Fibroblast of pulmonary artery (primary cell): ENCODE data around the gene SDC1.
"Not testable (repeated sequence)": the region's sequence is repeated elsewhere in the genome, so short reads cannot be mapped to it uniquely, and the experiment has no call there.

Experiments
- DNase-seq: peaks from one replicate; pipeline ENCODE4 v3.0.0-alpha.2; 2010; ENCODE audit warnings: low read depth
- H3K4me3 ChIP-seq: replicated peaks from 2 replicates; pipeline ENCODE4 v1.5.1; 2011; ENCODE audit warnings: low read depth, mild to moderate bottlenecking, control low read depth, low read length, moderate library complexity
- CTCF ChIP-seq: IDR thresholded peaks from 2 replicates; pipeline ENCODE4 v1.5.1; 2011; ENCODE audit warnings: mild to moderate bottlenecking, control low read depth, low read length, inconsistent platforms; ENCODE audit errors: missing control alignments

SDC1 gene

GRCh38 chr2:20235655-20236305 lies 10.8 kb upstream of the SDC1 start:
- DNase-seq, result no peak
- TF ChIP-seq CTCF, result no peak
- no peak overlapping the region for H3K4me3 ChIP-seq

DNA sequence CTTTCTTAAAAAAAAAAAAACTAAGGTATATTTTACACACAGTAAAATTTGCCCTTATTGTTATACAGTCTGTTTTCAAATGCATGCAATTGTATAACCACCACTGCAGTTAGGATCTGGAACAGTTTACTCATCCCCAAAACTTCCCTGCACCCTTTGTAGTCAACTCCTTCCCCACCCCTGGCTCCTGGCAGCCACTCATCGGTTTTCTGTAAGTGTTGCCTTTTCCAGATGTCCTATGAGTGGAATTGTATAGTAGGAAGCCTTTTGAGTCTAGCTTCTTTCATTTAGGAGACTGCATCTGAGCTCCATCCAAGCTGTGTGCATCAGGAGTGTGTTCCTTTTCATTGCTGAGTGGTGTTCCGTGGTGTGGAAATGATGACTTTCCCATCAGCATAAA lies 9.7 kb upstream of the SDC1 start:
- H3K4me3 ChIP-seq, result not testable (repeated sequence)

DNA sequence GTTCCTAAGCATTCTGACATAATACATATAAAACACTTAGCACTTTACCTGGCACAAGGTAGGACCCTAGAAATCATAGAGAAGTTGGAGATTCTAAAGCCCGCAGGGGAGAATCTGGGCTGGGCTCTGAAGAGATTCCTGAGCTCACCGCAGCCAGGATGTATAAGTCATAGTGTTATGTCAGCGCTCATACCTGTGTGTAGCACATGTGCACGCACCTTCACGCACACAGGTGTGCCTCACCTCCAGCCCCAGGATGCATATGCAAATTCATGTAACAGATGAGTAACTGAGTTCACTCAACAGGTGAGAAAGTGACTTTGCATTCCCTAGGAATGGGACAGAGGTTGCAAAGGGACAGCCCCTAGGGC lies 7.9 kb upstream of the SDC1 start:
- no peak for DNase-seq
- TF ChIP-seq CTCF, result no peak
- no peak overlapping the region for H3K4me3 ChIP-seq

More for the DNA sequence above, 9.7 kb upstream of the SDC1 start:
- DNase-seq, result not testable (repeated sequence)

- no peak overlapping the region for H3K4me3 ChIP-seq
- no peak for TF ChIP-seq CTCF
- DNase-seq, result no peak
Measured at GRCh38 chr2:20231598-20232026, 6.7 kb upstream of the SDC1 start.

DNA sequence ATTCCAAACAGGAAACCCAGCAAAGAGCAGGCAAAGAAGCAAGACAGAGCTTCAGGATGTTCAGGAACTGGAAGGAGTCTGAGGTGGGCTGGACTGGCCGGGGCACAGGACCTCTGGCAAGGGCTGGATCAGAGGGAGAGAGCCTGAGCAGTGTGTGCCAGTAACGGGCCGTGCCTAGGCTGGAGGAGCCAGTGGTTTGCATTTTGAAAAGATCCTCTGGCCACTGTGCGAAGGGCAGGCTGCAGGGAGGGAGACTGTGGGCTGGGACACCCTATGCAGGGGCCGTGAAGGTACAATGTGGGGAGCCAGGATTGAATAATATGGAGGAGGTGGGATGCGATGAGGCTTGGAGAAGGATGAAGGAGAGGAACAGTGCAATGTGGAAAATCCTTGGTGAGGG lies 6.2 kb upstream of the SDC1 start:
- no peak for DNase-seq
- no peak for TF ChIP-seq CTCF
- H3K4me3 ChIP-seq, result no peak overlapping the region

GRCh38 chr2:20230114-20230425 lies 5.1 kb upstream of the SDC1 start:
- no peak for DNase-seq
- H3K4me3 ChIP-seq, result no peak overlapping the region
- TF ChIP-seq CTCF, result no peak

GRCh38 chr2:20229322-20230113 lies 4.6 kb upstream of the SDC1 start:
- H3K4me3 ChIP-seq, result no peak overlapping the region
- TF ChIP-seq CTCF, result no peak
- DNase-seq, result no peak
